Measurements from ENCODE around the gene PFDN1.

DNA sequence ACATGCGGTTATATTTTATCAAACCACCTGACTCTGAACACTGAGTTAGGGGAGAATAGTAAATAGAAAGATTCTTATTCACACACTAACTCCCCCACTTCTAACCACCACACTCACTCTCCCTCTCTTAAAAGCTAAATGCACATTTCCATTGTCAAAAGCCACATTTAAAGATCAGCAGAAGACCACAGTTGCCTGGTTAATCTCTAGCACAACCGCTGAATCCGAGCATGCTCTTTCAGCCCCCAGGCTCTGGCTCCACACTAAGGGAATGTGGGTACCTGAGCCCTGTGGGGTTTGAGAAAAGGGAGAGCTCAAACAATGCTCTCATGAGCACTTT, 35.7 kb downstream of the PFDN1 start:
- TF ChIP-seq, protein P1, sequence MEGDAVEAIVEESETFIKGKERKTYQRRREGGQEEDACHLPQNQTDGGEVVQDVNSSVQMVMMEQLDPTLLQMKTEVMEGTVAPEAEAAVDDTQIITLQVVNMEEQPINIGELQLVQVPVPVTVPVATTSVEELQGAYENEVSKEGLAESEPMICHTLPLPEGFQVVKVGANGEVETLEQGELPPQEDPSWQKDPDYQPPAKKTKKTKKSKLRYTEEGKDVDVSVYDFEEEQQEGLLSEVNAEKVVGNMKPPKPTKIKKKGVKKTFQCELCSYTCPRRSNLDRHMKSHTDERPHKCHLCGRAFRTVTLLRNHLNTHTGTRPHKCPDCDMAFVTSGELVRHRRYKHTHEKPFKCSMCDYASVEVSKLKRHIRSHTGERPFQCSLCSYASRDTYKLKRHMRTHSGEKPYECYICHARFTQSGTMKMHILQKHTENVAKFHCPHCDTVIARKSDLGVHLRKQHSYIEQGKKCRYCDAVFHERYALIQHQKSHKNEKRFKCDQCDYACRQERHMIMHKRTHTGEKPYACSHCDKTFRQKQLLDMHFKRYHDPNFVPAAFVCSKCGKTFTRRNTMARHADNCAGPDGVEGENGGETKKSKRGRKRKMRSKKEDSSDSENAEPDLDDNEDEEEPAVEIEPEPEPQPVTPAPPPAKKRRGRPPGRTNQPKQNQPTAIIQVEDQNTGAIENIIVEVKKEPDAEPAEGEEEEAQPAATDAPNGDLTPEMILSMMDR (IDR thresholded peaks at IDR 0.05): no peak
- no peak for TF ChIP-seq POLR2AphosphoS5 (IDR thresholded peaks at IDR 0.05; ENCODE audit: low read depth, low read length)
- TF ChIP-seq, protein P2, sequence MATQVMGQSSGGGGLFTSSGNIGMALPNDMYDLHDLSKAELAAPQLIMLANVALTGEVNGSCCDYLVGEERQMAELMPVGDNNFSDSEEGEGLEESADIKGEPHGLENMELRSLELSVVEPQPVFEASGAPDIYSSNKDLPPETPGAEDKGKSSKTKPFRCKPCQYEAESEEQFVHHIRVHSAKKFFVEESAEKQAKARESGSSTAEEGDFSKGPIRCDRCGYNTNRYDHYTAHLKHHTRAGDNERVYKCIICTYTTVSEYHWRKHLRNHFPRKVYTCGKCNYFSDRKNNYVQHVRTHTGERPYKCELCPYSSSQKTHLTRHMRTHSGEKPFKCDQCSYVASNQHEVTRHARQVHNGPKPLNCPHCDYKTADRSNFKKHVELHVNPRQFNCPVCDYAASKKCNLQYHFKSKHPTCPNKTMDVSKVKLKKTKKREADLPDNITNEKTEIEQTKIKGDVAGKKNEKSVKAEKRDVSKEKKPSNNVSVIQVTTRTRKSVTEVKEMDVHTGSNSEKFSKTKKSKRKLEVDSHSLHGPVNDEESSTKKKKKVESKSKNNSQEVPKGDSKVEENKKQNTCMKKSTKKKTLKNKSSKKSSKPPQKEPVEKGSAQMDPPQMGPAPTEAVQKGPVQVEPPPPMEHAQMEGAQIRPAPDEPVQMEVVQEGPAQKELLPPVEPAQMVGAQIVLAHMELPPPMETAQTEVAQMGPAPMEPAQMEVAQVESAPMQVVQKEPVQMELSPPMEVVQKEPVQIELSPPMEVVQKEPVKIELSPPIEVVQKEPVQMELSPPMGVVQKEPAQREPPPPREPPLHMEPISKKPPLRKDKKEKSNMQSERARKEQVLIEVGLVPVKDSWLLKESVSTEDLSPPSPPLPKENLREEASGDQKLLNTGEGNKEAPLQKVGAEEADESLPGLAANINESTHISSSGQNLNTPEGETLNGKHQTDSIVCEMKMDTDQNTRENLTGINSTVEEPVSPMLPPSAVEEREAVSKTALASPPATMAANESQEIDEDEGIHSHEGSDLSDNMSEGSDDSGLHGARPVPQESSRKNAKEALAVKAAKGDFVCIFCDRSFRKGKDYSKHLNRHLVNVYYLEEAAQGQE (IDR thresholded peaks at IDR 0.05; ENCODE audit: insufficient read depth in 1 of 2, low read depth in 2 of 2, low read length in 1 of 2): no peak
- no peak for TF ChIP-seq SIN3A (IDR thresholded peaks at IDR 0.05; ENCODE audit: borderline replicate concordance, insufficient read depth, low read depth, low read length)
- TF ChIP-seq TCF7L2 (IDR thresholded peaks at IDR 0.05; ENCODE audit: low read depth, low read length): no peak
